Smooth muscle cell (in vitro differentiated cells): ENCODE results near the gene KRTAP5-1. TPM values are rescaled to one million over a fixed set of nuclear protein-coding genes. Genes with fewer than 3 reads are reported as not detected.
"Not testable (repeated sequence)": the region's sequence is repeated elsewhere in the genome, so short reads cannot be mapped to it uniquely, and the experiment has no call there.

Experiments used
- DNase-seq: peaks from one replicate; lab custom pipeline; 2025; ENCODE audit not compliant: unreplicated experiment; lab: John Stamatoyannopoulos, UW
- H2AFZ ChIP-seq: fragments of 200-600 bp; sonication (generic); 2 replicates; pipeline ENCODE4 v1.6.0; 2016; ENCODE audit warnings: antibody characterized with exemption, low read depth, mild to moderate bottlenecking
- H3F3A ChIP-seq: fragments of 200-600 bp; sonication (generic); 2 replicates; pipeline ENCODE4 v1.6.0; 2017; ENCODE audit warnings: antibody characterized with exemption, low read depth
- H3K27ac ChIP-seq: fragments of 200-600 bp; sonication (generic); 2 replicates; pipeline ENCODE4 v1.5.1; 2016; ENCODE audit warnings: low read depth, mild to moderate bottlenecking
- H3K27me3 ChIP-seq: fragments of 200-600 bp; sonication (generic); 2 replicates; pipeline ENCODE4 v1.6.1; 2016; ENCODE audit warnings: low read depth, mild to moderate bottlenecking
- H3K36me3 ChIP-seq: fragments of 200-600 bp; sonication (generic); 2 replicates; pipeline ENCODE4 v1.5.1; 2016; ENCODE audit warnings: low read depth
- H3K4me1 ChIP-seq: fragments of 200-600 bp; sonication (generic); 2 replicates; pipeline ENCODE4 v1.5.1; 2016; ENCODE audit warnings: low read depth
- H3K4me2 ChIP-seq: fragments of 200-600 bp; sonication (generic); 2 replicates; pipeline ENCODE4 v1.6.0; 2016; ENCODE audit warnings: mild to moderate bottlenecking
- H3K4me3 ChIP-seq: fragments of 200-600 bp; sonication (generic); 2 replicates; pipeline ENCODE4 v1.5.1; 2016; ENCODE audit warnings: mild to moderate bottlenecking
- H3K79me2 ChIP-seq: fragments of 200-600 bp; sonication (generic); 2 replicates; pipeline ENCODE4 v1.6.0; 2016; ENCODE audit warnings: low read depth, mild to moderate bottlenecking
- H3K9ac ChIP-seq: fragments of 200-600 bp; sonication (generic); 2 replicates; pipeline ENCODE4 v1.6.0; 2016; ENCODE audit warnings: low read depth
- H3K9me3 ChIP-seq: fragments of 200-600 bp; sonication (generic); replicated peaks from 2 replicates; pipeline ENCODE4 v1.5.1; 2016; ENCODE audit warnings: low read depth
- H4K20me1 ChIP-seq: fragments of 200-600 bp; sonication (generic); 2 replicates; pipeline ENCODE4 v1.6.0; 2016; ENCODE audit warnings: low read depth
- CTCF ChIP-seq: fragments of 200-600 bp; sonication (generic); IDR thresholded peaks from 2 replicates; pipeline ENCODE4 v1.5.1; 2017; ENCODE audit warnings: borderline replicate concordance, mild to moderate bottlenecking, antibody characterized with exemption; ENCODE audit not compliant: insufficient read depth, poor library complexity, severe bottlenecking
- WGBS: methylation state at CpG from one replicate; pipeline ENCODE4 v1.1.7; 2016; ENCODE audit warnings: low lambda C conversion rate; 5-methylcytosine and 5-hydroxymethylcytosine counted together
- polyA plus RNA-seq: library from polyadenylated mRNA; unstranded; fragments of >200 nt; fragmentation: Nextera tagmentation; extraction: Ambion mirVana; gene quantifications from 2 replicates; pipeline ENCODE4 v1.2.1, GENCODE V29; 2016
- total RNA-seq: library from RNA; depleted of rRNA; stranded (reverse); fragments of >200 nt; gene quantifications from 2 replicates; pipeline ENCODE4 v1.2.3, GENCODE V29; 2014

The KRTAP5-1 gene
- total and polyA plus RNA-seq, 2 experiments from 2014 or later: not detected

- no peaks in the 10 kb centered on the region for H4K20me1 ChIP-seq
Observed at GRCh38 chr11:1600626-1601025, 15.5 kb upstream of the KRTAP5-1 start.

GRCh38 chr11:1598816-1599215, 13.7 kb upstream of the KRTAP5-1 start:
- DNase-seq: no peak
- peaks cover 33% of the 10 kb centered on the region for H3K27me3 ChIP-seq
- H3K4me1 ChIP-seq: no peaks in the 10 kb centered on the region
- no peaks in the 10 kb centered on the region for H3K9me3 ChIP-seq
- H3F3A ChIP-seq: no peaks in the 10 kb centered on the region
- 73% methylated on average over 6 of the region's 6 CpGs for WGBS
- H3K4me3 ChIP-seq: no peak overlapping the region
- H4K20me1 ChIP-seq: no peaks in the 10 kb centered on the region
- no peak overlapping the region for H2AFZ ChIP-seq
- no peaks in the 10 kb centered on the region for H3K36me3 ChIP-seq
- H3K9ac ChIP-seq: no peak overlapping the region
- H3K79me2 ChIP-seq: no peaks in the 10 kb centered on the region
- H3K27ac ChIP-seq: no peak overlapping the region
- TF ChIP-seq CTCF: no peak
- H3K4me2 ChIP-seq: no peak overlapping the region

More at GRCh38 chr11:1600626-1601025, 15.5 kb upstream of the KRTAP5-1 start:
- no peak overlapping the region for H3K9ac ChIP-seq
- H3F3A ChIP-seq: no peaks in the 10 kb centered on the region
- no peak for DNase-seq
- no peak overlapping the region for H3K27ac ChIP-seq
- H2AFZ ChIP-seq: no peak overlapping the region
- H3K79me2 ChIP-seq: no peaks in the 10 kb centered on the region
- H3K4me2 ChIP-seq: no peak overlapping the region
- no peaks in the 10 kb centered on the region for H3K36me3 ChIP-seq
- 74% methylated on average over 5 of the region's 5 CpGs for WGBS
- no peaks in the 10 kb centered on the region for H3K4me1 ChIP-seq
- no peak for TF ChIP-seq CTCF
- H3K9me3 ChIP-seq: no peaks in the 10 kb centered on the region
- no peak overlapping the region for H3K4me3 ChIP-seq
- peaks cover 29% of the 10 kb centered on the region for H3K27me3 ChIP-seq

GRCh38 chr11:1598406-1598805, 13.3 kb upstream of the KRTAP5-1 start:
- H3K9ac ChIP-seq, H2AFZ ChIP-seq, H3K4me1 ChIP-seq, H3K4me3 ChIP-seq, H4K20me1 ChIP-seq, DNase-seq, H3K4me2 ChIP-seq, H3F3A ChIP-seq, H3K9me3 ChIP-seq, H3K36me3 ChIP-seq, H3K79me2 ChIP-seq, H3K27ac ChIP-seq: not testable (repeated sequence)
- peaks cover 33% of the 10 kb centered on the region for H3K27me3 ChIP-seq
- 83% methylated on average over 3 of the region's 3 CpGs for WGBS

GRCh38 chr11:1597994-1598380, 12.9 kb upstream of the KRTAP5-1 start, which contains the start of gene KRTAP5-2:
Gene KRTAP5-2, minus strand, starts transcription at chr11:1598294. Its CDS starts 44 bp downstream, at chr11:1598250.
- Histone ChIP-seq H4K20me1 (no peaks in the 10 kb centered on the region), H3K4me3 (no peak within 1 kb of the TSS), H3K27me3 (peaks cover 33% of the 10 kb centered on the region), H3K27ac (no peak within 1 kb of the TSS), H2AFZ (no peak within 1 kb of the TSS), H3K79me2 (no peaks in the 10 kb centered on the region), H3K4me1 (no peaks in the 10 kb centered on the region), H3K36me3 (no peaks in the 10 kb centered on the region), H3K9me3 (no peaks in the 10 kb centered on the region), H3K9ac (no peak within 1 kb of the TSS), H3K4me2 (no peak within 1 kb of the TSS), H3F3A (no peaks in the 10 kb centered on the region)
- DNase-seq: no peak
- TF ChIP-seq CTCF: no peak
- WGBS: 92% methylated on average over 3 of the region's 4 CpGs
